ENCODE data around the gene SLC35C1. TPM values are rescaled to one million over a fixed set of nuclear protein-coding genes. Genes with fewer than 3 reads are reported as not detected.
A peak's percentile ranks its signal among the peaks of the same experiment; 100 is the strongest.

The SLC35C1 gene
- total and polyA plus RNA-seq, 2 of the 8 experiments (the other 6 are each of a cell fraction or from before 2014, with no cell fraction given): 4.6 to 10.6 TPM

GRCh38 chr11:45848654-45849081 lies 43.7 kb downstream of the SLC35C1 start:
- H3K27ac ChIP-seq (ENCODE audit: low read depth, low read length): no peak overlapping the region
- peaks cover 2% of the 10 kb centered on the region; the same call in 1 of the 2 replicates for H3K79me1 ChIP-seq (ENCODE audit: low read depth, low read length)
- ChIA-PET POLR2A (ENCODE audit: partially characterized antibody) (interaction anchor here (2.2 kb wide), 1 partner anchor 13 kb away, joined by 17 read pairs; no protein-coding TSS in a partner anchor), CTCF (ENCODE audit: partially characterized antibody) (no interaction called here)
- no peak overlapping the region for H2AFZ ChIP-seq (ENCODE audit: low read length)
- 0 out of 4 replicates have a peak, but pooled peaks cover 0 to 5% of the 10 kb centered on the region in 2 experiments for H3K79me2 ChIP-seq (ENCODE audit: control insufficient read depth in 1 of 2, insufficient read depth in 2 of 2, low read length in 2 of 2)
- no peak for DNase-seq (ENCODE audit: low read depth in 1 of 2, low spot score in 2 of 2)
- no peak for FAIRE-seq
- H4K91ac ChIP-seq (replicated peaks; ENCODE audit: insufficient read length, low read length): no peak overlapping the region
- no peak overlapping the region for H2BK5ac ChIP-seq (ENCODE audit: low read depth, low read length)
- H4K8ac ChIP-seq (ENCODE audit: extremely low read depth, insufficient read depth, low read length): no peak overlapping the region
- peak overlapping the region in 2 of 4 experiments; percentile 58 to 90; a peak in 4 of 8 replicates for H3K4me3 ChIP-seq (ENCODE audit: extremely low read depth in 1 of 4, insufficient read depth in 2 of 4, low read depth in 3 of 4, low read length in 4 of 4)
- peaks cover 5 to 25% (median 12%) of the 10 kb centered on the region in 4 experiments; a peak in 6 of 7 replicates for H3K27me3 ChIP-seq (replicated peaks in 1 of 4; ENCODE audit: control insufficient read depth in 3 of 4, extremely low read depth in 1 of 4, insufficient read depth in 3 of 4, low read length in 3 of 4)
- H3K23ac ChIP-seq (ENCODE audit: insufficient read length): no peak overlapping the region
- H3K4me1 ChIP-seq (replicated peaks in 1 of 4; ENCODE audit: control insufficient read depth in 3 of 4, insufficient read depth in 4 of 4, low read length in 3 of 4): peaks cover 2 to 24% (median 10%) of the 10 kb centered on the region in 4 experiments; a peak in 6 of 7 replicates
- peaks cover 2 to 9% of the 10 kb centered on the region in 2 experiments for H4K20me1 ChIP-seq (replicated peaks in 1 of 2; ENCODE audit: control insufficient read depth in 1 of 2, insufficient read depth in 2 of 2, low read length in 2 of 2)
- no peak overlapping the region for H2BK12ac ChIP-seq (ENCODE audit: low read depth, low read length)
- H2BK20ac ChIP-seq (ENCODE audit: low read length): no peak overlapping the region
- H2BK120ac ChIP-seq (replicated peaks; ENCODE audit: low read depth, low read length): no peak overlapping the region
- H2BK15ac ChIP-seq (ENCODE audit: low read length): no peak overlapping the region
- no peaks in the 10 kb centered on the region for H3K9me3 ChIP-seq (ENCODE audit: insufficient read depth in 2 of 2, low read depth in 1 of 2, low read length in 1 of 2)
- H3K23me2 ChIP-seq (ENCODE audit: low read depth, low read length): peaks cover 2% of the 10 kb centered on the region; the same call in 1 of the 2 replicates
- no peaks in the 10 kb centered on the region for H3K36me3 ChIP-seq (ENCODE audit: control insufficient read depth in 2 of 4, insufficient read depth in 4 of 4, low read length in 3 of 4)
- no peak overlapping the region for H2AK5ac ChIP-seq (ENCODE audit: low read depth, low read length)
- 91% methylated on average over 8 of the region's 8 CpGs; no CpG with 5 or more reads in 1 of the 2 experiments for WGBS, 2 experiments (ENCODE audit: extremely low coverage in 1 of 2, insufficient coverage in 1 of 2, insufficient read length in 1 of 2, insufficient replicate concordance in 2 of 2, low coverage in 1 of 2, low lambda C conversion rate in 2 of 2, missing lambda C conversion rate in 1 of 2)
- H4K5ac ChIP-seq (ENCODE audit: insufficient read length, low read depth, low read length): no peak overlapping the region
- H3K56ac ChIP-seq (replicated peaks; ENCODE audit: insufficient read length, low read depth, low read length): no peak overlapping the region
- peak overlapping the region; percentile 77 to 97; a peak in 3 of 4 replicates for H3K4me2 ChIP-seq (ENCODE audit: insufficient read depth in 1 of 2, low read depth in 2 of 2, low read length in 2 of 2)
- no peak overlapping the region for H3K4ac ChIP-seq (replicated peaks; ENCODE audit: insufficient read length, low read depth, low read length)
- no peak overlapping the region for H3K18ac ChIP-seq (ENCODE audit: extremely low read depth, low read length)
- H3K9ac ChIP-seq (replicated peaks in 1 of 4; ENCODE audit: extremely low read depth in 1 of 4, low read depth in 3 of 4, low read length in 3 of 4): no peak overlapping the region; a peak in 1 of 7 replicates
- H3K14ac ChIP-seq (ENCODE audit: insufficient read length): no peak overlapping the region
- TF ChIP-seq SIN3A (conservative IDR thresholded peaks at IDR 0.05 in 1 of 2, IDR thresholded peaks at IDR 0.05 in 1 of 2; ENCODE audit: low read depth in 1 of 2, low read length in 2 of 2) (no peak), CBX5 (IDR thresholded peaks at IDR 0.05; ENCODE audit: low read depth, low read length) (no peak), TBP (IDR thresholded peaks at IDR 0.05; ENCODE audit: low read depth, low read length) (no peak), SP2 (IDR thresholded peaks at IDR 0.05; ENCODE audit: low read length) (no peak), YY1 (IDR thresholded peaks at IDR 0.05; ENCODE audit: low read depth, low read length) (no peak), TCF12 (IDR thresholded peaks at IDR 0.05; ENCODE audit: low read depth, low read length) (no peak), HDAC2 (IDR thresholded peaks at IDR 0.05; ENCODE audit: borderline replicate concordance in 1 of 2, low read depth in 2 of 2, low read length in 2 of 2) (no peak), GABPA (IDR thresholded peaks at IDR 0.05; ENCODE audit: borderline replicate concordance, insufficient read depth, low read length) (no peak), SIX5 (IDR thresholded peaks at IDR 0.05; ENCODE audit: low read depth, low read length) (no peak), ATF2 (IDR thresholded peaks at IDR 0.05; ENCODE audit: low read length) (no peak), MAFK (IDR thresholded peaks at IDR 0.05; ENCODE audit: low read depth, low read length) (no peak), SP1 (IDR thresholded peaks at IDR 0.05; ENCODE audit: low read depth, low read length) (no peak)

Measured in H1 (cell line).